ENCODE results near the gene KCNQ1. TPM values are rescaled to one million over a fixed set of nuclear protein-coding genes. Genes with fewer than 3 reads are reported as not detected.

KCNQ1 gene
- total RNA-seq, 5 donors from 2014 or later (not counting 1 experiment from before 2014, with no cell fraction given): 20.9 to 32.9 (median 24.0) TPM

Other genes starting within 250 kb of the KCNQ1 start
- gene ASCL2, start 174.4 kb upstream of the KCNQ1 start, total RNA-seq: 1 to 10 TPM in 1 of 5 donors, under 1 TPM in 4; 0.29 to 1.3 (median 0.51) TPM
- gene C11orf21, start 143.1 kb upstream of the KCNQ1 start, total RNA-seq: 100 to 1,000 TPM in 2 of 5 donors, 10 to 100 TPM in 3; 62.3 to 133 (median 88.9) TPM
- 100 to 1,000 TPM in 2 of 5 donors, 10 to 100 TPM in 3; 66.9 to 185 (median 92.3) TPM for gene TSPAN32, start 143.0 kb upstream of the KCNQ1 start, total RNA-seq
- gene CD81, start 67.7 kb upstream of the KCNQ1 start, total RNA-seq: 100 to 1,000 TPM; 124 to 213 (median 146) TPM
- gene TSSC4, start 44.3 kb upstream of the KCNQ1 start, total RNA-seq: 10 to 100 TPM; 46.2 to 73.7 (median 64.8) TPM
- gene TRPM5, start 494 bp upstream of the KCNQ1 start, total RNA-seq: under 1 TPM; 0.07 to 0.73 (median 0.22) TPM

Data from T-cell (primary cell).